Smooth muscle cell of the umbilical artery (primary cell): ENCODE data around the gene ZNF716. TPM values are rescaled to one million over a fixed set of nuclear protein-coding genes. Genes with fewer than 3 reads are reported as not detected.

Experiments used
- total RNA-seq: library from RNA; depleted of rRNA; stranded (reverse); fragments of >200 nt; gene quantifications from 2 replicates; pipeline ENCODE4 v1.2.3, GENCODE V29; 2014

Gene ZNF716
- total RNA-seq, result not detected in 2 replicates

DNA sequence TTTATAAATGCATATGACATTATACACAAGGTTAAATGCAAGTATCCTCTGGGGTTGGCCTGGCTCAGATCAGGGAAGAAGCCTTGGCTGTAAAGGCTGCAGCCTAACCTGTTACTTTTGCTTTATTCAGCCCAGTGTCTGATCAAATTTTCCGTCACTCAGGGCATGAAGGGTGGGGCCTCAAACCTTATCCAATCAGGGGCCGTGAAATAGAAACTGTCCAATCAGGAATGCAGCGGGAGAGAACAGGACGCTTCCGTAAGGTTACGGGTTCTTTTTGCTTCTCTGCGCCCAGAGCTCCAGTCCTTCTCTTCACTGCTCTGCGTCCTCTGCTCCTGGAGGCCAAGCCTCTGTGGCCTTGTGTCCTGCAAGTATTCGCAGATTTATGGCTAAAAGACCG lies at the start of gene ZNF716:
Gene ZNF716 (plus strand): TSS at position 274 of the 400 bp plus-strand sequence. CDS start 112 bp downstream, at position 386.

